Thyroid gland (tissue), 4 donors: Measurements from ENCODE around the gene TRANK1.

Experiments
- POLR2A ChIP-seq, 2 donors: fragments of 450-650 bp; IDR thresholded peaks; one replicate each; pipeline ENCODE4 v1.6.1; 2017; ENCODE audit warnings: antibody characterized with exemption in 2 of 2, mild to moderate bottlenecking in 2 of 2, moderate library complexity in 1 of 2
- TF ChIP-seq, protein P1 (sequence below), 6 experiments: fragments of 200-600 bp in 3 of 6; fragments of 450-650 bp in 3 of 6; sonication (generic) in 3 of 6; IDR thresholded peaks; one replicate each; pipeline ENCODE4 v1.5.1; 2016 to 2019; ENCODE audit warnings: antibody characterized with exemption in 6 of 6, mild to moderate bottlenecking in 2 of 6, inconsistent platforms in 1 of 6, moderate library complexity in 1 of 6

DNA sequence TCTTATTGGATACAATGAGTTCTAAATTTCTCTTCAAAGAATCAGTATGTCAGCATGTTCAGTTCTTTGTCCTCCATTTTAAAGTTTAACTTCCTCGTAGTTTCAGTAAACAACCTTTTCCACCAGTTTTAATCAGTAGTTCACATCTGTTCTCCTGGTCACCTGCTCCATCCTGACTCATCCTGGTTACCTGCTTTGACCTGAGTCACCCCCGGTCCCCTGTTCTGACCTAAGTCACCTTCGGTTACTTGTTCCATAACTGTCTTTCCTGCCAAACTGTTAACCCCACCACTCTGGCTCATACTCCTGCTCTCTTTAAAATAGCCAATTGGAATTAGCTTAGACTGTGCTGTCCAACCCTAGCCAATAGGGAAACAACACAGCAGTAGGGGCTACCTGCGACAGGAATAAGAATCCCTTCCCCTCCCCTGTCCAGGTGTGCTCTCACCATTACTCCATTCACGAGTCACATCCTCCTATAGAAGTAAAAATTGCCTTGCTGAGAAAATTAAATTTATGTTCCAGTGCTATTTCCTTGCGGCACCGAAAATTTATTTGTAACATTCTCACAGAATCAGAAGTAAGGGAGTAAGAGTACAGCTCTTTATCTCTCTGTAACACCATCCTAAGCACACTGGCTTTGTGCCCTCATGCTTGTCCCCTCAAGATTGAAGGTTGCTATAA lies 23.8 kb downstream of the TRANK1 start:
- TF ChIP-seq, protein P1, sequence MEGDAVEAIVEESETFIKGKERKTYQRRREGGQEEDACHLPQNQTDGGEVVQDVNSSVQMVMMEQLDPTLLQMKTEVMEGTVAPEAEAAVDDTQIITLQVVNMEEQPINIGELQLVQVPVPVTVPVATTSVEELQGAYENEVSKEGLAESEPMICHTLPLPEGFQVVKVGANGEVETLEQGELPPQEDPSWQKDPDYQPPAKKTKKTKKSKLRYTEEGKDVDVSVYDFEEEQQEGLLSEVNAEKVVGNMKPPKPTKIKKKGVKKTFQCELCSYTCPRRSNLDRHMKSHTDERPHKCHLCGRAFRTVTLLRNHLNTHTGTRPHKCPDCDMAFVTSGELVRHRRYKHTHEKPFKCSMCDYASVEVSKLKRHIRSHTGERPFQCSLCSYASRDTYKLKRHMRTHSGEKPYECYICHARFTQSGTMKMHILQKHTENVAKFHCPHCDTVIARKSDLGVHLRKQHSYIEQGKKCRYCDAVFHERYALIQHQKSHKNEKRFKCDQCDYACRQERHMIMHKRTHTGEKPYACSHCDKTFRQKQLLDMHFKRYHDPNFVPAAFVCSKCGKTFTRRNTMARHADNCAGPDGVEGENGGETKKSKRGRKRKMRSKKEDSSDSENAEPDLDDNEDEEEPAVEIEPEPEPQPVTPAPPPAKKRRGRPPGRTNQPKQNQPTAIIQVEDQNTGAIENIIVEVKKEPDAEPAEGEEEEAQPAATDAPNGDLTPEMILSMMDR (IDR thresholded peaks at IDR 0.05), result no peak
- no peak for TF ChIP-seq POLR2A (IDR thresholded peaks at IDR 0.05)
